ENCODE measurements around the gene RPL13A. TPM values are rescaled to one million over a fixed set of nuclear protein-coding genes. Genes with fewer than 3 reads are reported as not detected.
A peak's percentile ranks its signal among the peaks of the same experiment; 100 is the strongest.

RPL13A gene
- total and polyA plus RNA-seq, 9 of the 15 experiments (the other 6 are each of a cell fraction or from before 2014, with no cell fraction given) = 1,744 to 5,482 (median 2,949) TPM

DNA sequence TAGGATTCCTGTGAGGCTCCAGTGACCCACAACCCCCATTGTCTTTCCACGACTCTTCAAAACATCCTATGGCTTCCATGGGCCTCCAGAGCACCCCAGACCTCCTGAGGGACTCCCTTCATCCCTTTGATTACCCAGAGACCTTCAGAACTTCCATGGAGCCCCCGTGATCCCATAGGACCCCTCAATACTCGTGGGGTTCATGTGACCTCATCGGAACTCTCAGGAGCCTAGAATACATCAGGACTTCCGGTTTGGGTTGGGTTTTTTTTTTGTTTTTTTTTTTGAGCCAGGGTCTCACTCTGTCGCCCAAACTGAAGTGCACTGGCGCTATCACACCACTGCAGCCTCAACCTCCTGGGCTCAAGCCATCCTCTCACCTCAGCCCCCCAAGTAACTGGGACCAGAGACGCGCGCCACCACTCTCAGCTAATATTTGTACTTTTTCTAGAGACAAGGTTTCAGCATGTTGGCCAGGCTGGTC, 33.6 kb upstream of the RPL13A start (continued):
- TF ChIP-seq, protein P1, sequence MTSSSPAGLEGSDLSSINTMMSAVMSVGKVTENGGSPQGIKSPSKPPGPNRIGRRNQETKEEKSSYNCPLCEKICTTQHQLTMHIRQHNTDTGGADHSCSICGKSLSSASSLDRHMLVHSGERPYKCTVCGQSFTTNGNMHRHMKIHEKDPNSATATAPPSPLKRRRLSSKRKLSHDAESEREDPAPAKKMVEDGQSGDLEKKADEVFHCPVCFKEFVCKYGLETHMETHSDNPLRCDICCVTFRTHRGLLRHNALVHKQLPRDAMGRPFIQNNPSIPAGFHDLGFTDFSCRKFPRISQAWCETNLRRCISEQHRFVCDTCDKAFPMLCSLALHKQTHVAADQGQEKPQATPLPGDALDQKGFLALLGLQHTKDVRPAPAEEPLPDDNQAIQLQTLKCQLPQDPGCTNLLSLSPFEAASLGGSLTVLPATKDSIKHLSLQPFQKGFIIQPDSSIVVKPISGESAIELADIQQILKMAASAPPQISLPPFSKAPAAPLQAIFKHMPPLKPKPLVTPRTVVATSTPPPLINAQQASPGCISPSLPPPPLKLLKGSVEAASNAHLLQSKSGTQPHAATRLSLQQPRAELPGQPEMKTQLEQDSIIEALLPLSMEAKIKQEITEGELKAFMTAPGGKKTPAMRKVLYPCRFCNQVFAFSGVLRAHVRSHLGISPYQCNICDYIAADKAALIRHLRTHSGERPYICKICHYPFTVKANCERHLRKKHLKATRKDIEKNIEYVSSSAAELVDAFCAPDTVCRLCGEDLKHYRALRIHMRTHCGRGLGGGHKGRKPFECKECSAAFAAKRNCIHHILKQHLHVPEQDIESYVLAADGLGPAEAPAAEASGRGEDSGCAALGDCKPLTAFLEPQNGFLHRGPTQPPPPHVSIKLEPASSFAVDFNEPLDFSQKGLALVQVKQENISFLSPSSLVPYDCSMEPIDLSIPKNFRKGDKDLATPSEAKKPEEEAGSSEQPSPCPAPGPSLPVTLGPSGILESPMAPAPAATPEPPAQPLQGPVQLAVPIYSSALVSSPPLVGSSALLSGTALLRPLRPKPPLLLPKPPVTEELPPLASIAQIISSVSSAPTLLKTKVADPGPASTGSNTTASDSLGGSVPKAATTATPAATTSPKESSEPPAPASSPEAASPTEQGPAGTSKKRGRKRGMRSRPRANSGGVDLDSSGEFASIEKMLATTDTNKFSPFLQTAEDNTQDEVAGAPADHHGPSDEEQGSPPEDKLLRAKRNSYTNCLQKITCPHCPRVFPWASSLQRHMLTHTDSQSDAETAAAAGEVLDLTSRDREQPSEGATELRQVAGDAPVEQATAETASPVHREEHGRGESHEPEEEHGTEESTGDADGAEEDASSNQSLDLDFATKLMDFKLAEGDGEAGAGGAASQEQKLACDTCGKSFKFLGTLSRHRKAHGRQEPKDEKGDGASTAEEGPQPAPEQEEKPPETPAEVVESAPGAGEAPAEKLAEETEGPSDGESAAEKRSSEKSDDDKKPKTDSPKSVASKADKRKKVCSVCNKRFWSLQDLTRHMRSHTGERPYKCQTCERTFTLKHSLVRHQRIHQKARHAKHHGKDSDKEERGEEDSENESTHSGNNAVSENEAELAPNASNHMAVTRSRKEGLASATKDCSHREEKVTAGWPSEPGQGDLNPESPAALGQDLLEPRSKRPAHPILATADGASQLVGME (CRISPR knock-in tag; IDR thresholded peaks at IDR 0.05) = no peak
- TF ChIP-seq ZNF316 (IDR thresholded peaks at IDR 0.05) (no peak), CXXC5 (CRISPR knock-in tag; IDR thresholded peaks at IDR 0.05) (0 out of 2 replicates have a peak, but pooled peaks have one; percentile 6), MCM3 (IDR thresholded peaks at IDR 0.05) (no peak), NR2C1 (IDR thresholded peaks at IDR 0.05) (no peak), NR2C1 (tag; IDR thresholded peaks at IDR 0.05) (no peak), FOXA1 (IDR thresholded peaks at IDR 0.05; ENCODE audit: borderline replicate concordance) (no peak), SMAD4 (CRISPR knock-in tag; conservative IDR thresholded peaks at IDR 0.05) (0 out of 2 replicates have a peak, but pooled peaks have one; percentile 35), ADNP (tag; IDR thresholded peaks at IDR 0.05) (no peak), TRIM28 (IDR thresholded peaks at IDR 0.05) (no peak; the same call in 1 of the 2 replicates), GTF2E2 (tag; IDR thresholded peaks at IDR 0.05) (peak; percentile 11; the same call in 1 of the 2 replicates), GATA2 (CRISPR knock-in tag; IDR thresholded peaks at IDR 0.05) (no peak), NR2C2 (CRISPR knock-in tag; IDR thresholded peaks at IDR 0.05) (no peak), NR2C2 (tag; IDR thresholded peaks at IDR 0.05) (peak; percentile 64), CHD2 (IDR thresholded peaks at IDR 0.05; ENCODE audit: low read depth, low read length) (no peak), NFRKB (IDR thresholded peaks at IDR 0.05; ENCODE audit: low read depth) (peak; percentile 36), ZKSCAN1 (IDR thresholded peaks at IDR 0.05; ENCODE audit: low read depth, low read length) (0 out of 2 replicates have a peak, but pooled peaks have one; percentile 4)
- TF ChIP-seq, protein P2, sequence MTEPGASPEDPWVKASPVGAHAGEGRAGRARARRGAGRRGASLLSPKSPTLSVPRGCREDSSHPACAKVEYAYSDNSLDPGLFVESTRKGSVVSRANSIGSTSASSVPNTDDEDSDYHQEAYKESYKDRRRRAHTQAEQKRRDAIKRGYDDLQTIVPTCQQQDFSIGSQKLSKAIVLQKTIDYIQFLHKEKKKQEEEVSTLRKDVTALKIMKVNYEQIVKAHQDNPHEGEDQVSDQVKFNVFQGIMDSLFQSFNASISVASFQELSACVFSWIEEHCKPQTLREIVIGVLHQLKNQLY (CRISPR knock-in tag; conservative IDR thresholded peaks at IDR 0.05) = no peak
- TF ChIP-seq, protein P3, sequence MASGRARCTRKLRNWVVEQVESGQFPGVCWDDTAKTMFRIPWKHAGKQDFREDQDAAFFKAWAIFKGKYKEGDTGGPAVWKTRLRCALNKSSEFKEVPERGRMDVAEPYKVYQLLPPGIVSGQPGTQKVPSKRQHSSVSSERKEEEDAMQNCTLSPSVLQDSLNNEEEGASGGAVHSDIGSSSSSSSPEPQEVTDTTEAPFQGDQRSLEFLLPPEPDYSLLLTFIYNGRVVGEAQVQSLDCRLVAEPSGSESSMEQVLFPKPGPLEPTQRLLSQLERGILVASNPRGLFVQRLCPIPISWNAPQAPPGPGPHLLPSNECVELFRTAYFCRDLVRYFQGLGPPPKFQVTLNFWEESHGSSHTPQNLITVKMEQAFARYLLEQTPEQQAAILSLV (tag; IDR thresholded peaks at IDR 0.05) = no peak
- TF ChIP-seq, protein P4, sequence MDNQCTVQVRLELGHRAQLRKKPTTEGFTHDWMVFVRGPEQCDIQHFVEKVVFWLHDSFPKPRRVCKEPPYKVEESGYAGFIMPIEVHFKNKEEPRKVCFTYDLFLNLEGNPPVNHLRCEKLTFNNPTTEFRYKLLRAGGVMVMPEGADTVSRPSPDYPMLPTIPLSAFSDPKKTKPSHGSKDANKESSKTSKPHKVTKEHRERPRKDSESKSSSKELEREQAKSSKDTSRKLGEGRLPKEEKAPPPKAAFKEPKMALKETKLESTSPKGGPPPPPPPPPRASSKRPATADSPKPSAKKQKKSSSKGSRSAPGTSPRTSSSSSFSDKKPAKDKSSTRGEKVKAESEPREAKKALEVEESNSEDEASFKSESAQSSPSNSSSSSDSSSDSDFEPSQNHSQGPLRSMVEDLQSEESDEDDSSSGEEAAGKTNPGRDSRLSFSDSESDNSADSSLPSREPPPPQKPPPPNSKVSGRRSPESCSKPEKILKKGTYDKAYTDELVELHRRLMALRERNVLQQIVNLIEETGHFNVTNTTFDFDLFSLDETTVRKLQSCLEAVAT (IDR thresholded peaks at IDR 0.05) = 0 out of 4 replicates have a peak, but pooled peaks of 1 of the 2 experiments have one; percentile 14
